Stimulated activated naive CD4-positive, alpha-beta T cell treated with Interleukin-2 at 50 U/mL for 16 hours (primary cell): ENCODE measurements around the gene ABCA13.

Experiments
- DNase-seq: peaks from one replicate; lab custom pipeline; 2025; lab: John Stamatoyannopoulos, UW

Gene ABCA13

GRCh38 chr7:48300301-48300700 is 129.0 kb downstream of the ABCA13 start:
- no peak for DNase-seq

- DNase-seq: no peak
These were observed 129.9 kb downstream of the ABCA13 start for GRCh38 chr7:48301201-48301600.

- DNase-seq: no peak
These were observed 133.4 kb downstream of the ABCA13 start for GRCh38 chr7:48304641-48305040.

GRCh38 chr7:48305661-48306060 is 134.4 kb downstream of the ABCA13 start:
- DNase-seq: no peak

- DNase-seq: no peak
These were observed 135.9 kb downstream of the ABCA13 start for GRCh38 chr7:48307041-48307714.

- no peak for DNase-seq
These were observed 138.5 kb downstream of the ABCA13 start for GRCh38 chr7:48309720-48310119.

- DNase-seq: no peak
These were observed 140.3 kb downstream of the ABCA13 start for GRCh38 chr7:48311464-48312100.

GRCh38 chr7:48312151-48312550 is 140.9 kb downstream of the ABCA13 start:
- DNase-seq: no peak

- no peak for DNase-seq
These were observed 145.5 kb downstream of the ABCA13 start for GRCh38 chr7:48316768-48317167.

- no peak for DNase-seq
These were observed 146.1 kb downstream of the ABCA13 start for GRCh38 chr7:48317360-48317759.

GRCh38 chr7:48321319-48322010 is 150.2 kb downstream of the ABCA13 start:
- DNase-seq: no peak

GRCh38 chr7:48337012-48337621 is 165.9 kb downstream of the ABCA13 start:
- no peak for DNase-seq

GRCh38 chr7:48337781-48338180 is 166.5 kb downstream of the ABCA13 start:
- DNase-seq: no peak

GRCh38 chr7:48347230-48347825 is 176.1 kb downstream of the ABCA13 start:
- no peak for DNase-seq

- no peak for DNase-seq
These were observed 179.3 kb downstream of the ABCA13 start for GRCh38 chr7:48350515-48350914.

- DNase-seq: no peak
These were observed 180.6 kb downstream of the ABCA13 start for GRCh38 chr7:48351900-48352299.

GRCh38 chr7:48355346-48355745 is 184.1 kb downstream of the ABCA13 start:
- no peak for DNase-seq

- DNase-seq: no peak
These were observed 189.3 kb downstream of the ABCA13 start for GRCh38 chr7:48360574-48360973.

GRCh38 chr7:48363174-48363573 is 191.9 kb downstream of the ABCA13 start:
- DNase-seq: no peak

- DNase-seq: no peak
These were observed 193.8 kb downstream of the ABCA13 start for GRCh38 chr7:48365010-48365409.

GRCh38 chr7:48366096-48366495 is 194.8 kb downstream of the ABCA13 start:
- DNase-seq: no peak

GRCh38 chr7:48376263-48376662 is 205.0 kb downstream of the ABCA13 start:
- no peak for DNase-seq
